ENCODE data around the gene DEPDC7. TPM values are rescaled to one million over a fixed set of nuclear protein-coding genes. Genes with fewer than 3 reads are reported as not detected.

The DEPDC7 gene
- total RNA-seq, 1 experiment from 2014 or later: 4.4 TPM

DNA sequence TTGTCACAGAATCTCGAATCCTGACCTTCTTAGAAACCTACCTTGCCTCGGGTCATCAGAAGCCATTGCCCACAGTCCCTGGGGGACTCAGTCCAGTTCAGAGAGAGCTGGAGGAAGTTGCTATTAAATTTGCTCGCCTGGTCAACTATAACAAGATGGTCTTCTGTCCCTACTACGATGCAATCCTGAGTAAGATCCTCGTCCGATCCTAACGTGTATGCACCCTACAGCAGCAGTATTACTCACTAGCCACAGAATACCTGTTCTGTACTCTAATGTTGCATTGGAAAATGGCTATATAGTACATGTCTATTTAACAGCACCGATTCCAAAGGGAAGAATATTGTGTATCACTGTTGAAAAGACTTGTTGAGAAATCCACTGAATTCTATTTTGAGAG, 56.8 kb downstream of the DEPDC7 start:
- WGBS (ENCODE audit: extremely low coverage, insufficient read length, low lambda C conversion rate): no CpG with 5 or more reads among the region's 8 CpGs
- no peak overlapping the region for H2BK15ac ChIP-seq (ENCODE audit: low read depth, low read length)
- H3K56ac ChIP-seq (ENCODE audit: insufficient read length, low read depth, low read length): no peak overlapping the region
- H2BK5ac ChIP-seq (ENCODE audit: insufficient read length, low read length): no peak overlapping the region
- Mint-ChIP-seq H3K27me3 (ENCODE audit: low read depth) (no peaks in the 10 kb centered on the region), H3K4me1 (peaks cover 0 to 5% of the 10 kb centered on the region in 2 experiments; a peak in 2 of 4 replicates), H3K27ac (no peak overlapping the region), H3K9me3 (no peaks in the 10 kb centered on the region; a peak in 1 of 5 replicates), H3K4me3 (no peak overlapping the region), H3K36me3 (ENCODE audit: insufficient read depth in 1 of 3, low read depth in 3 of 3) (peaks cover 46 to 76% (median 63%) of the 10 kb centered on the region in 3 experiments)
- H3T11ph ChIP-seq (ENCODE audit: low read length): no peak overlapping the region
- no peak overlapping the region for H2AK5ac ChIP-seq (ENCODE audit: insufficient read length, low read length)
- no peaks in the 10 kb centered on the region for H3K27me3 ChIP-seq (ENCODE audit: insufficient read depth, low read length)
- H2BK20ac ChIP-seq (ENCODE audit: low read depth, low read length, poor library complexity, severe bottlenecking): no peak overlapping the region
- H3K27ac ChIP-seq (ENCODE audit: insufficient read length, low read depth, low read length): no peak overlapping the region
- no peaks in the 10 kb centered on the region for H3K4me1 ChIP-seq (ENCODE audit: insufficient read depth, low read length)
- H3K4me2 ChIP-seq (ENCODE audit: insufficient read depth, insufficient read length, low read length): no peak overlapping the region
- no peaks in the 10 kb centered on the region for H3K79me1 ChIP-seq (ENCODE audit: insufficient read depth, low read depth, low read length, poor library complexity, severe bottlenecking)
- H3K9ac ChIP-seq (ENCODE audit: extremely low read depth, insufficient read length, low read length): no peak overlapping the region
- H4K8ac ChIP-seq (replicated peaks; ENCODE audit: insufficient read length, low read depth, low read length): no peak overlapping the region
- no peaks in the 10 kb centered on the region for H3K79me2 ChIP-seq (ENCODE audit: insufficient read depth, low read length)
- H4K91ac ChIP-seq (ENCODE audit: insufficient read length, low read depth, low read length): no peak overlapping the region
- H2BK120ac ChIP-seq (ENCODE audit: low read depth, low read length, poor library complexity, severe bottlenecking): no peak overlapping the region
- H3K9me3 ChIP-seq (ENCODE audit: control insufficient read depth, low read depth, low read length): peaks cover 7% of the 10 kb centered on the region
- H3K18ac ChIP-seq (ENCODE audit: insufficient read length, low read depth, low read length): no peak overlapping the region
- no peaks in the 10 kb centered on the region for H4K20me1 ChIP-seq (ENCODE audit: control insufficient read depth, insufficient read depth, insufficient read length)
- no peak overlapping the region for H3K4ac ChIP-seq (ENCODE audit: low read depth, low read length)
- no peak for DNase-seq
- no peak overlapping the region for H3K23ac ChIP-seq (ENCODE audit: insufficient read length, low read depth, low read length)
- H4K5ac ChIP-seq (ENCODE audit: insufficient read length, low read depth, low read length): no peak overlapping the region
- no peak overlapping the region for H3K14ac ChIP-seq (ENCODE audit: insufficient read depth, low read length)
- TF ChIP-seq, protein P1, sequence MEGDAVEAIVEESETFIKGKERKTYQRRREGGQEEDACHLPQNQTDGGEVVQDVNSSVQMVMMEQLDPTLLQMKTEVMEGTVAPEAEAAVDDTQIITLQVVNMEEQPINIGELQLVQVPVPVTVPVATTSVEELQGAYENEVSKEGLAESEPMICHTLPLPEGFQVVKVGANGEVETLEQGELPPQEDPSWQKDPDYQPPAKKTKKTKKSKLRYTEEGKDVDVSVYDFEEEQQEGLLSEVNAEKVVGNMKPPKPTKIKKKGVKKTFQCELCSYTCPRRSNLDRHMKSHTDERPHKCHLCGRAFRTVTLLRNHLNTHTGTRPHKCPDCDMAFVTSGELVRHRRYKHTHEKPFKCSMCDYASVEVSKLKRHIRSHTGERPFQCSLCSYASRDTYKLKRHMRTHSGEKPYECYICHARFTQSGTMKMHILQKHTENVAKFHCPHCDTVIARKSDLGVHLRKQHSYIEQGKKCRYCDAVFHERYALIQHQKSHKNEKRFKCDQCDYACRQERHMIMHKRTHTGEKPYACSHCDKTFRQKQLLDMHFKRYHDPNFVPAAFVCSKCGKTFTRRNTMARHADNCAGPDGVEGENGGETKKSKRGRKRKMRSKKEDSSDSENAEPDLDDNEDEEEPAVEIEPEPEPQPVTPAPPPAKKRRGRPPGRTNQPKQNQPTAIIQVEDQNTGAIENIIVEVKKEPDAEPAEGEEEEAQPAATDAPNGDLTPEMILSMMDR (conservative IDR thresholded peaks at IDR 0.05): no peak
- H2AFZ ChIP-seq (ENCODE audit: low read length): no peak overlapping the region
- H2BK12ac ChIP-seq (ENCODE audit: insufficient read length, low read depth, low read length): no peak overlapping the region
- H3K23me2 ChIP-seq (ENCODE audit: insufficient read length, low read depth, low read length, poor library complexity, severe bottlenecking): no peaks in the 10 kb centered on the region

Other genes with a start within 250 kb of the DEPDC7 start
- gene CCDC73, start 221.2 kb upstream of the DEPDC7 start, total RNA-seq (2021): 0.04 TPM in 1 of 2 replicates, not detected in the other
- gene PRRG4, start 186.0 kb upstream of the DEPDC7 start, total RNA-seq (2021): 1.2 TPM in 2 replicates
- 128 and 139 TPM in 2 replicates for gene QSER1, start 123.1 kb upstream of the DEPDC7 start, total RNA-seq (2021)
- 20.0 and 20.3 TPM in 2 replicates for gene TCP11L1, start 23.7 kb downstream of the DEPDC7 start, total RNA-seq (2021)
- gene CSTF3, start 145.6 kb downstream of the DEPDC7 start, total RNA-seq (2021): 39.3 and 41.5 TPM in 2 replicates
- gene HIPK3, start 241.5 kb downstream of the DEPDC7 start, total RNA-seq (2021): 21.7 and 23.4 TPM in 2 replicates

Data from H9 (cell line).